Bronchial smooth muscle cell (primary cell): ENCODE data around the gene MAP2. TPM values are rescaled to one million over a fixed set of nuclear protein-coding genes. Genes with fewer than 3 reads are reported as not detected.

Experiments used
- total RNA-seq: library from RNA; depleted of rRNA; stranded (reverse); fragments of >200 nt; gene quantifications from 2 replicates; pipeline ENCODE4 v1.2.1, GENCODE V29; 2014

MAP2 gene
- 0.47 and 0.60 TPM in 2 replicates for total RNA-seq

GRCh38 chr2:209423562-209424198 lies at the start of gene MAP2:
Gene MAP2, plus strand, starts transcription at chr2:209424047. Its CDS starts 229,124 bp downstream, at chr2:209653171.

DNA sequence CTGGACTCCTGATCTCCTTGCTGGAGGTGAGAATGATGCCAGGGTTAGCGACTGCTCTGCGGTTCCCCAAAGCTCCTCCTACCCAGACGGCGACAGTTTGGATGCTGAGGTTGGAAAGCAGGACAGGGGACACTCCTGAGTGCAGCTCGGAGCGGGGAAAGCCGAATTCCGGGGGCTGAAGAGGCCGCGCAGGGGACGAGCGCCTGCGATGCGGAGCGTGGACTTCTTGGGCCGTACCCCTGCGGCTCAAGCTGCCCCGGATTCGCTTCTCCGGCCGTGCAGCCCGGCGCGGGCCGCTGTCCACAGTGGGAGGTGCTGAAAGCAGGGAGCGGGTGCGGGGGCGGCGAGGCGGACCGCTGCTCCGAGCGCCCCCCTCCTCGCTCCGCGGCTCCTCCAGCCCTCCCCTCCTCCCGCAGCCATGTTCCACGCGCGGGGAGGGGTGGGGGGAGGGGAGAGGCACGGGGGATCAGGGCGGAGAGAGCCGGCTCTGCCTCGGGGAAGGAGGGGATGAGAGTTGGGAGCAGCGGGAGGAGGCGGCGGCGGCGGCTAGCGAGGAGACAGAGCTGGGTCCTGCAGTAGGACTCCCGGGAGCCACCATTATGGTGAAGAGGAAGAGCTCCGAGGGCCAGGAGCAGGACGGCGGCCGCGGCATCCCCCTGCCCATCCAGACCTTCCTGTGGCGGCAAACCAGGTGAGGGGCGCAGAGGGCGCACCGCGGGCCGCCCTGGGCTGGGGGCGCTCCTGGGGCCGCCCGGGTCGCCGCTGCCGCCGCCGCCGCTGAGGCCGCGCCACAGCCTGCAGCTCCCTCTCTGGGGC lies 347.8 kb downstream of the MAP2 start, which contains the start of gene UNC80:
Gene UNC80, plus strand, starts transcription at position 359 of the 816 bp plus-strand sequence. Its CDS starts 241 bp downstream, at position 600.

